ENCODE measurements around the gene PSMB7.

Gene PSMB7

DNA sequence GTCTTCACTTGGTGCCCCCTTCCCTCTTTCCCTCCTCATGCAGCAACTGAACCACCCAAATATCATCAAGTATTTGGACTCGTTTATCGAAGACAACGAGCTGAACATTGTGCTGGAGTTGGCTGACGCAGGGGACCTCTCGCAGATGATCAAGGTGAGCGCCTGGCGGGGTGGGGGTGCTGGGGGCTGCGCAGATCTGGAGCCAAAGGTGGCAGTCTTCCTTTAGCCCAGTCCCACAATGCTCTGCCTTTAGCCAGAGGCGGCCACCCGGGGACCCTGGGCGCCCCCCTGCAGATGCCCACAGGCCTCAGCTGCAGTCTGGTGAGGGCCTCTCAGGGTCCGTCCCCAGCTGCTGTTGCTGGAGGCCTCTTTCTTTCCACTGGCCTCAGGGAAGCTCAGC, 93.8 kb downstream of the PSMB7 start:
- no peak for DNase-seq

DNA sequence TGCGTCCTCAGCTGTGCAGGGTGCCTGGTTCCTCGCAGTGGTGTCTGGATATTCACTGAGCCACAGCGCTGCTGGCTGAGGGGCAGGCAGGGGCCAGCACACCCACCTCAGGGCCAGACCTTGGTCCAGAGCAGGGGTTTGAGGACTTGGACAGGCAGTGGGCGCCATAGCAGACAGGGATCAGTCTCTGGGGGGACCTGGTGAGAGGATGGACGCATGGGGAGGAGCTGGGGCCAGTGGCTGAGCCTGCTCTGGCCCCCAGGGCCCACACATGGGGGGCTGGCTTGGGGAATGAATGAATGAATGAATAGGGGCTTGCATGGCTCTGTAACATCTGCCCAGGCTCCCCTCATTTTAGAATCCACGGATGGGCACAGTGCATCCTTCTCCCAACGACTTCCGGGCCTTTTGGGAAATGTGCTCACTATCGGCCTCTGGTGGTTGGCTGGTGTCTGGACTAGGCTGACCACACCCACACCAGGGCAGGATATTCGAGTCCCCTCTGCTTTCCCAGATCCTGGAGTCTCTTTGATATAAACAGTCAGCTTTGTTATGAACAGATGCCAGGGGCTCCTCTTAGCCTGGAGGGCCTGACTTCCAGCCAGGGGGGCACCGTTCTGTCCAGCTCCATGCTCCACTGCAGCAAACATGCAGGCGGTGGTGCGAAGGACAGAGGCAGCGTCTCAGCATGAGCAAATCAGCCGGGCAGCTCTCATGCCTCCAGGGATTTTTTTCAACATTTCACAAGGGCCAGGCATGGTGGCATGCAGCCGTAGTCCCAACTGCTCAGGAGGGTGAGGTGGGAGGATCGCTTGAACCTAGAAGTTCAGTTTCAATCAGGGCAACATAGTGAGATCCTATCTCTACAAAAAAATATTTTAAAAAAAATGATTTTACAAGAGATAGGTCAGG, 94.9 kb downstream of the PSMB7 start:
- peak; percentile 73 for DNase-seq

DNA sequence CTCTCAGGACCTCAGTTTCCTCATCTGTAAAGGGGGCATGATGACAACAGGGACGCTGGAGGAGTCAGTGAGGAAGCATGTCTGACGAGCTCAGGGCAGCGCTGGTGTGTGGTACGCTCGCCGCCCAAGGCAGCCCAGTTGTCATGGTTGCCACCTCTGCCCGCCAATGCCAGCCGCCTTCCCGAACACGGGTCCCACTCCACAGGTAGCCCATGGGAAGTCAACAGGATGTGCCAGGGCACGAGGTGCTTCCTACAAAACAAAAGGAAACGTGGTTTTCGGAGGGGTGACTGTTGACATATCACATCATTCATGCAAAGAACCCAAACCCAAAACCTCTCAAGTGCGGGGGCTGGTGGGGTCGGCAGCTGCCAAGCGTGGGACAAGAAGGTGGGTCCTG, 99.4 kb downstream of the PSMB7 start:
- no peak for DNase-seq

DNA sequence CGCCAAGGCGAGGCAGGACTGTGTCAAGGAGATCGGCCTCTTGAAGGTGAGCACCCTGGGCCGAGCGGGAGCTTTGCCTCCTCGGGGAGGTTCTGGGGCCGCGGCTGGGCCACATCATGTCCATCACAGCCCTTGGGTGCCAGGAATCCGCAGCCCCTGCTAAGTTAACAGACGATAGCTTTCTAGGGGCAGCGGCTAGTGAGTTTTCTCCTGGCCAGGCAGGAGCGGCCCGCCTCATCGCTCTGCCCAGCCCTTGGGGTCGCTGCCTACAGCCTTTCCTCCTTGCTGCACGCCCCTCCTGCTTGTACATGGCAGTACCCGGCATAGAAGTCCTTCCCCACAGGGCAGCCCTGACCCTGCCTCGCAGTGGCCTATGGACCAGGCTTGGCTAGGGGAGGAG, 101.3 kb downstream of the PSMB7 start:
- no peak for DNase-seq

DNA sequence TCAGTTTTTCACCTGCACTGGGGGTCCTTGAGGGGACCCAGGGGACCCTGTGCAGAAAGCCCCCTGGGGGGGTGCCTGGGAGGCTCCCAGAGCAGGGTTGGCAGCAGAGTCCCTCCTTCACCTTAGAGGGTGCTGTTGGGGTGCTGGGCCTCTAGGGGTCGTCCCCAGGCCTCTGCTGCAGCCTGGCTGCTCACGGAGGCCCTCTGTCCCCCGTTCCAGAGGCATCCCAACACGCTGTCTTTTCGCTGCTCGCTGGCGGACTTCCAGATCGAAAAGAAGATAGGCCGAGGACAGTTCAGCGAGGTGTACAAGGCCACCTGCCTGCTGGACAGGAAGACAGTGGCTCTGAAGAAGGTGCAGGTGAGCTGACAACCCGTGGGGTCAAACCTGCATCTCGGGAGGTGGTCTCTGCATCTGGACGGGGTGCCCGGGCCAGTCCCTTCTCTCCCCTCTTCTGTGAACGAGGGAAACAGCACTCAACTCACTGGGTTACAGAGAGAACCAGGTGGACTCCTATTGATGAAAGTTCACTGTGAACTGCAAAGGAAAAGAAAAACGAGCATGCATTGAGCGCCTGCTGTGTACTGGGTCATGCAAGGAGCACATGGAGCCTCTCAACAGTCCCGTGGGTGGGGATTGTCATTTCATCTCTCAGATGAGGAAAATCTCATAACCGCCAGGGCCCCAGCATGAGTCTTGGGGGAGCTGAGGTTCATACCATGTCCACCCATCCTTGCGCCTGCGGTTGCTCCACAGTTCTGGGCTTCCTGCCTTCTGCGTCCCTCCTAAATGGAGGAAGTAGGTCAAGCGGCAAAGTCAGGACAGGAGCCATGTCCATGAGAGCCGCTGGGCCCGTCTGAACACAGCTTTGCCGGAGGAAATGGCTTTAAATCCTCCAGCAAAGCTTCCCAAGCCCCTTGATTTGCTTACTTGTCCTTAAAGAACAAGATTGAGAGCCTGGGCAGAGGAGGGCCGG, 102.7 kb downstream of the PSMB7 start:
- no peak for DNase-seq

DNA sequence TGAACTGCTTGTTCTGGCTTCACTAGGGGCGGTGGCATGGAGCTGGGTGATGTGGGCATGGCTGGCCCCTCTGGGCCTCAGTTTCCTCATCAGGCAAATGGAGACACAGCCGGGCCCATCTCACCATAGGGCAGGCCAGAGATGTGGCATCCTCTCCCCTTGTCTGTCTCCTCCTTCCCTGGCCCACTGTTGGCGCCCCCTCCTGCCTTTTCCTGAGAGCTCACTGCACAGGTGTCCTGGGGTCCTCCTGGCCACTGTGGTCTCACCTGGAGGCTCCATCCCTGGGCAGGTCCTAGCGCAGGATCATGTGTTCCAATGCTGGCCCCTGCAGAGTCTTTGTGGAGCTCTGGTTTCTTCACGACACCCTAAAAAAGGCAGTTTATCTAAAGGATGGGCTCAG, 104.0 kb downstream of the PSMB7 start:
- DNase-seq: no peak

DNA sequence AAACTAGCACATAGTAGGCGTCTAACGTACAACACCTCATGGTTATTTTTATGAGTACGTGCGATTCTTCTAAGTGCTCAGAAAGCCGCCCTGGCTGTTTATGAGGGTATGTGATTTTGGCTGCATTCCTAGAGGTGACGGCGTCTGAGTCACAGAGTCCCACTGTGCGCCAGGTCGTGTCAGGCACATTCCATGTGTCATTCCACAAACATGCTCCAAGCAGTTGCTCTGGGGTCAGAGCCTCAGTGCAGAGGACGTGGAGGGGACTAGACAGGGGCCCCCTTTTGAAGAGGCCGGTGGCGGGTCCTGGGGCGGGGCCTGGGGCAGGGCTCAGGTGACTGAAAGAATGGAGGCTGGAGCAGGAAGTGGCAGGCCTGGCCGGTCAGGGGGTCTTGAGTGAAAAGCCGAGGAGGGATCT, 105.6 kb downstream of the PSMB7 start:
- DNase-seq: no peak

DNA sequence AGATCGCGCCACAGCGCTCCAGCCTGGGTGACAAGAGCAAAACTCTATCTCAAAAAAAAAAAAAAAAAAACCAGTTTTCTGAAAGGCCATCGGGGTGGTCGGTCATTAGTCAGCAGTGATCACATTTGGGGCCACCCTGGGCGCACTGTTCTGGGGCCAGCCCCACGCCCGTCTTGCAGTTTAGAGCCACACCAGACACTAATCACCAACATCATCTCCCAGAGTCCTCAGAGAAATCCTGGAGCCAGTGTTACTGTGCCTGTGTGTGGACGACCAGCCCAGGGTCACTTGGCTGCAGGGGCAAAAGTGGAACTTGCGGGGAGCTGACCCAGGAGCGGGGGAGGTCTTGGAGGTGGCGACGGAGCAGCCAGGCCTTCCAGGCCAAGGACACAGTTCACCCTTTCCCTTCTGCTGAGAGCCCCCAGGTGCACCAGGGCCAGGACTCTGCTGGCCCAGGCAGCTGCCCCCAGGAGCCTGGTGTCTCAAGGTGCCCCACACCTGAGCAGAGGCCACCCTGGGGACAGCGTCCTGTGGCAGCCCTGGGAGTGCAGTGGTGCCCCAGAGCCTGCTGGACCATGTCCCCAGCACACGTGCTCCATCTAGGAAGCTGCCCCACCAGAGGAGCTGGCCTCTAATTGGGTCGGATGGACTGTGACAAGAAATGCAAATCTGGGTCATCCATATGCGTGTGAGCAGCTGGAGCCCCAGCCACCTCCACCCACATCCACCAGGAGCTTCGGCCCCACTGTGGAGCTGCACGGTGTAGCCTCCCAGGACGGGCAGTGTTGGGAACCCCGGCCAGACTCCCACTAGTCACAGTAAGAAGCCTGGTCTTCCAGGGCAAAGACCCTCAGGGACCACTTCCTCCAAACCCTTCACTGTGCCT, 106.4 kb downstream of the PSMB7 start:
- DNase-seq: no peak

DNA sequence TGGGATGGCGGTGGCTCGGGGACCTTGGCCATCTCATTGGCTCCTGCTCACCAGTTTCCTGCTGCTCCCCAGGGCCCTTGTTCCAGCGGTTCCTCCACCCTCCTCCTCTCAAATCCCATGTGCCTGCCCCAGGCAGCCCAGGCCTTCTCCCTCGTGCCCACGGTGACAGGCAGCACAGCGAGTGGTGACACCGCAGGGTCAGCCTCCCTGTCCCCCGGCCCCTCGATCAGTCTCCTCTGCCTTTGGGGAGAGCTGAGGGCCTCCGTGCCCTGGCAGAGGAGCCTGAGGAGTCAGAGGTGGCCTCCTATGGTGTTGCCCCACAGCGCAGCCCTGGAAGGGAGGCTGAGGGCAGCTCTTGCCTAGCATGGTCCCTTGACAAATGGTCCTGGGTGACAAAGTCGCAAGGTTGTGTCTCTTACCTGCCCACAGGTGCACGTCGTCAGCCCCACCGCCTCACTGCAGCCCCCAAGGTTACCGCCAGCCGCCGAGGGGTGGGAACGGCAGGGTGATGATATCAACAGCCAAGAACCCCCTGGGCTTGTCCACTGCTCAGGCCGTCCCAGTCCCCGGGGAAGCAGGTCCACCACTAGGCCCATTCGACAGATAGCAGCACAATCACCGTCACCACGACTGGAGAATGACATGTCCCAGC, 107.7 kb downstream of the PSMB7 start:
- no peak for DNase-seq

DNA sequence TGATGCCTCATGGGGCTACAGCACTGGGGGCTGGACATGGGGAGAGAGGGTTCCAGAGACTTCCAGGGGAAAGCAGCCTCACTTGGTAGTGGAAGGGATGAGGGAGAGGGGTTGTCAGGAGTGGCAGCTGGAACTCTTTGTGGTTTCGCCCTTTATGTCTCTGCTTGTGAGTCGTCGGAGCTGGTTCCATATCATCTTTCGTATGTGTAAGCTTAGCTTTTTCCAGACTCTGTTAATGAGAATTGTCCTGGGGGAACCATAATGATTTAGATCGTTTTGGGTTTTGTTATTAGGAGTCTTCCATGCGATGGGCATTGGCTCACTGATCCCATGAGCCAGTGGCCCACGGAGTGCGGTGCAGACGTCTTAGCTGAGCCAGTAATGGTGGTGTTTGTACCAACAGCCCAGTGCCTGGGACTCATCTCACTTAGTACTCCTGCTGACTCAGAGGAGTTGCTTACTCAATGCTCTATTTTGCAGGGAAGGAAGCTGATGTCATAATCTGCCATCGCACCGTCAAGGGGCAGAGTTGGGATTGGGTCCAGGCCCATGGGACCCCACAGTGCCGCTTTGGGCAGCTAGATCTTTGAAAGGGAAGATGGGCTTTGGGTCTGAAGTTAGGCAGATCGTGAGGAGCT, 109.0 kb downstream of the PSMB7 start:
- DNase-seq: no peak

DNA sequence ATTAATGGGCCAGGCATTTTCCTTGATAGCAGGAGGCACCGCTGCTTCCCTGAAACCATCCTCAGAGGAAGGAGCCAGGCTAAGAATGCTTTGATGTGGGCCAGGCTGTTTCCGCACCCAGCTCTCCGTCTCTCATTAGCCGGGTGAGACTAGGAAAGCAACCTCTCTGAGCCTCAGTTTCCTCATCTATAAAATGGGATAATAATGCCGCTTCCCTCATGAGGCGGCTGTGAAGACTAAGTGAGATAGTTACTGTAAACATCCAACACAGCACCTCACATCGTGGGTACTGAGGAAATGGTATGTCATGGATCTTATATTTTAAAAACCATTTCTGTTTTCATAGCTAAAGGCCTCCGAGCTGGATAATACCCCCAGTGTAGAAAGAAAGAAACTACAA, 111.0 kb downstream of the PSMB7 start:
- no peak for DNase-seq

DNA sequence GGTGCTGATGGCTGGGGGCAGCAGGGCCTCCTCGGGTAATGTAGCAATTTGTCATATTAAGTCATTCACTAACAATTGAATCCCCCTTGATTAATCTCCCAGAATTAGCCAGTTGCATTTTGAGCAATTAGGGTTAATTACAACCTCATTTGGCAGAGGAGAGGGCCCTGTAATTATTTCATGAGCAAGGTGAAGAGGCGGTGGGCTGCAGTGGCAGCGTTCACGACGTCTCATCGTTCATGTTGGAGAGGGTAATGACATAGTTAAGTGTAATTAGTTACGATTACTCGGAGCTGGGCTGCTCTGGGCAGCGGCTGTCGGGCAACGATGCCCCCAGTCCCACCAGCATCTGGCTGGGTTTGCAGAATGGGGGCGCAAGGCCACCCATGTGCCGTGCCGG, 111.5 kb downstream of the PSMB7 start:
- no peak for DNase-seq

Data from activated CD8-positive, alpha-beta memory T cell treated with anti-CD3 and anti-CD28 coated beads, Interleukin-2, amount 50 U/mL, for 48 hours (primary cell).